ENCODE data around the gene CD37.
"Not testable (repeated sequence)": the region's sequence is repeated elsewhere in the genome, so short reads cannot be mapped to it uniquely, and the experiment has no call there.

CD37 gene, protein sequence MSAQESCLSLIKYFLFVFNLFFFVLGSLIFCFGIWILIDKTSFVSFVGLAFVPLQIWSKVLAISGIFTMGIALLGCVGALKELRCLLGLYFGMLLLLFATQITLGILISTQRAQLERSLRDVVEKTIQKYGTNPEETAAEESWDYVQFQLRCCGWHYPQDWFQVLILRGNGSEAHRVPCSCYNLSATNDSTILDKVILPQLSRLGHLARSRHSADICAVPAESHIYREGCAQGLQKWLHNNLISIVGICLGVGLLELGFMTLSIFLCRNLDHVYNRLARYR

DNA sequence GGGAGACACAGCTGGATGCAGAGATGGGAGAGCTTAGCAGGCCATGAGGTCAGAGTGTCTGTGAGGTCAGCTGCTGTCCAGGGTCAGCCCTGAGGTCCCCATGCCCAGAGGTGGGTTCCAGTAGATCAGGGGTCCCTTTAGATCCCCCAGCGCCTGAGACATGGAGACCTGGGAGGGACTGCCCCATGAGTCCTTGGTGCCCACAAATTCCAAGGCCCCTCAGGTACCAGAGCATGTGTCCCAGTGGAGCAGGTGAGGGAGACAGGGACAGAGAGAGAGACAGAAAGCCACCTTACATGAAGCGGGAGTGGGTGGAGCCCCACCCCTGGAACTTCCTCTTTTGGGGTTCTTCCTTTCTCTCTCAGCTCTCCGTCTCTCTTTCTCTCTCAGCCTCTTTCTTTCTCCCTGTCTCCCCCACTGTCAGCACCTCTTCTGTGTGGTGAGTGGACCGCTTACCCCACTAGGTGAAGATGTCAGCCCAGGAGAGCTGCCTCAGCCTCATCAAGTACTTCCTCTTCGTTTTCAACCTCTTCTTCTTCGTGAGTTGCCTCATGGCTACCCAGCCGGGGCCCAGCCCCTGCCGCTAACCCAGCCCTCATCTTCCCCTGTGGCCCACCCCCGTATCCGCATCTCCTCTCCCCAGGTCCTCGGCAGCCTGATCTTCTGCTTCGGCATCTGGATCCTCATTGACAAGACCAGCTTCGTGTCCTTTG is at the start of gene CD37:
TSS of gene CD37 (plus strand) at position 336 of the 713 bp plus-strand sequence. CDS start at position 471, 135 bp downstream.
- DNase-seq: peak; percentile 43

DNA sequence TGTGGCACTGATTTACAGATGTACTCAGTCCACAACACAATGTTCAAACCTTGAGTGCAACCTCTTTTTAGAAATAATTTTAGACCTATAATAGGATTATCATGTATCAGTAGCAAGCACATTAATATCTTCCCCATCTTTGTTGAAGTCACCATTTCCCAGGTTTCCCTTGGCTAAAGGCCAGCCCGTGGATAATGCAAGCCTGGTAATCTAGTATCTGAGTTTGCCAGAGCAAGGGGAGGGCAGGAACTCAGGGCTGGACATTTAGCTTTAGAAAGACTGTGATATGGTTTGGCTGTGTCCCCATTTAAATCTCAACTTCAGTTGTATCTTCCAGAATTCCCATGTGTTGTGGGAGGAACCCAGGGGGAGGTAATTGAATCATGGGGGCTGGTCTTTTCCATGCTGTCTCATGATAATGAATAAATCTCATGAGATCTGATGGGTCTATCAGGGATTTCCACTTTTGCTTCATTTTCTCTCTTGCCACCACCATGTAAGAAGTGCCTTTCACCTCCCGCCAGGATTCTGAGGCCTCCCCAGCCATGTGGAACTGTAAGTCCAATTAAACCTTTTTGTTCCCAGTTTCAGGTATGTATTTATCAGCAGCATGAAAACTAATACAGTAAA is 48.0 kb upstream of the CD37 start:
- DNase-seq: no peak

DNA sequence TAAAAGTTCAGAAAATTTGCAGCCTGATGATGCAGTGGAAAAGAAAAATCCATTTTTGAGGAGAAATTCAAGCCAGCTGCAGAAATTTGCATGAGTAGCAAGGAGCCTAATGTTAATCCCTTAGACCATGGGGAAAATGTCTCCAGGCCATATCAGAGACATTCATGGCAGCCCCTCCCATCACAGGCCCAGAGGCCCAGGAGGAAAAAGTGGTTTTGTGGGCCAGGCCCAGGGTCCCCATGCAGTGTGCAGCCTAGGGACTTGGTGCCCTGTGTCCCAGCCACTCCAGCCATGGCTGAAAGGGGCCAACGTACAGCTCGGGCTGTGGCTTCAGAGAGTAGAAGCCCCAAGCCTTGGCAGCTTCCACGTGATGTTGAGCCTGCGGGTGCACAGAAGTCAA is 47.0 kb upstream of the CD37 start:
- DNase-seq: not testable (repeated sequence)

DNA sequence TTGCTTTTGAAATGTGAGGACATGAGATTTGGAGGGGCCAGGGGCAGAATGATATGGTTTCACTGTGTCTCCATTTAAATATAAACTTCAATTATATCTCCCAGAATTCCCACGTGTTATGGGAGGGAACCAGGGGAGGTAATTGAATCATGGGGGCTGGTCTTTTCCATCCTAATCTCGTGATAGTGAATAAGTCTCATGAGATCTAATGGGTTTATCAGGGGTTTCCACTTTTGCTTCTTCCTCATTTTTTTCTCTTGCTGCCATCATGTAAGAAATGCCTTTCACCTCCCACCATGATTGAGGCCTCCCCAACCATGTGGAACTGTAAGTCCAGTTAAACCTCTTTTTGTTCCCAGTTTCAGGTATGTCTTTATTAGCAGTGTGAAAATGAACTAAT is 45.9 kb upstream of the CD37 start:
- DNase-seq: not testable (repeated sequence)

DNA sequence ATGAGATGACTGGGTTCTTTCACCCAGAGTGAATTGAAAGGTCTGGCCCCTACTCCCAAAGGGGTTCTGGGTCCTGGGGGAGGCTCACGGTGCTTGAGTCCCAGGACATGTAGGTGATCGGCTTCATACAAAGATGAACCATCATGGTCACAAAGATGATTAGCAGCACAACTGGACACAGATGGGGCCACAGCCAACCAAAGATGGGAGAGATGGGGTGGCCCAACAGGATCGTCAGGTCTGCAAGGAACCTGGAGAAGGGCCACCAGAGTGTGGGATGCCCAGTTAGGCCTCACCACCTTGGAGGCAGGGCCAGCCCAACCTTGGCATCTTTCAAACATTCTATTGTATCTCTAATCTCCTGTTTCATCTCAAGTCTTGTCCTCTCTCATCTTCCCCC is 44.7 kb upstream of the CD37 start:
- no peak for DNase-seq

DNA sequence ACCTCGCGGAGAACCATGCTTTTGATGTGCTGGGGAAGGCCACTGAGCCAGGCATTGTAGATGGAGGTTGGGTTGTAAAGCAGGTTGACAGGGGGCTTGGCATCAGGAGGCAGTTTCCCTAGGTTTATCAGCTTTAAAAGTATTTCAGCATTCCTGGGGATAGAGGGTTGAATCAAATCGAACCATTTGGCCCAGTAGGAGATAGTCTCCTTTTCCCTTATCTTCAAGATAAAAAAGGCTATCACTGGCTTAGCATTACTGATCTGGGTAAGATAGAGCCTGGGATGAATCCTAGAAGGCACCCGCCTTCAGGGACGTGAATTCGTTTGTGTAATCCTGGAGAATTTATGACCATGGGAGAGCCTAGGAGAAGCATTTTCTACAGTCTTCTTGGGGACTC is 40.8 kb upstream of the CD37 start:
- DNase-seq: no peak

DNA sequence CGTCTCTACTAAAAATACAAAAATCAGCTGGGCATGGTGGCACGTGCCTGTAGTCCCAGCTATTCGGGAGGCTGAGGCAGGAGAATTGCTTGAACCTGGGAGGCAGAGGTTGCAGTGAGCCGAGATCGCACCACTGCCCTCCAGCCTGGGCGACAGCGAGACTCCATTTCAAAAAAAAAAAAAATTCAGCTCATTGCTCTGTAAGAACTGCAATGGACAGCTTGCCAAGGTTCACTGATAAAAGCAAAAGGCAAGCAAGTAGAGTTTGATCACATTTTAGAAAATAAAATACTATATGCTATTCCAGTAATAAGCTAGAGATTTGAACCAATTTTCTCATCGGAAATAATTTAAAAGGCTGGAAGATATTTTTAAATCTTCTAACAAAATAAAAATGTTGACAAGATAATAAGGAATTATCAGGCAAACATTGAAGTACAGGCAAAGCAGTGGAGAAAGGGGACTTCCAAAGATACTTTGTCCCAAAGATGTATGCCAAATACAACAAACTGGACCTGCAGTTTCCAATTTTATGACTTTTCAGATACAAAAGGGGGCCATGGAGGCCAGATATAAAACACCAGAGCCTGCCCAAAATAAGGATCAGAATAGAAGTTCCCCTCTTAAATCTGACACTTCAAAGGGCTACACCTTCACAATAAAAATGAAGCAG is 39.9 kb upstream of the CD37 start:
- no peak for DNase-seq

DNA sequence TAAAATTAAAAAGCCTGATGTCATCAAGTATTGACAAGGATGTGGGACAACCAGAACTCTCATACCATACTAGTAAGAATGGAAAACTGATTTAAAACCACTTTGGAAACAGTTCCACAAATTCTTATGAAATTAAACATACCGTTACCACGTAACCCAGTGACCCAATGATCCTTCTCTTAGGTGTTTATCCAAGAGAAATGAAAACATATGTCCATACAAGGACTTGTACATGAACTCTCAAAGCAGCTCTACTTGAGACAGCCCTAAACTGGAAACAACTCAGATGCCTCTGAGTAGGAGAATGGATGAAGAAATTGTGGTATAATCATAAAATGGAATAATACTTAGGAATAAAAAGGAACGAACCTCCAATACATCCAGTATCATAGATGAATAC is 37.8 kb upstream of the CD37 start:
- DNase-seq: no peak

DNA sequence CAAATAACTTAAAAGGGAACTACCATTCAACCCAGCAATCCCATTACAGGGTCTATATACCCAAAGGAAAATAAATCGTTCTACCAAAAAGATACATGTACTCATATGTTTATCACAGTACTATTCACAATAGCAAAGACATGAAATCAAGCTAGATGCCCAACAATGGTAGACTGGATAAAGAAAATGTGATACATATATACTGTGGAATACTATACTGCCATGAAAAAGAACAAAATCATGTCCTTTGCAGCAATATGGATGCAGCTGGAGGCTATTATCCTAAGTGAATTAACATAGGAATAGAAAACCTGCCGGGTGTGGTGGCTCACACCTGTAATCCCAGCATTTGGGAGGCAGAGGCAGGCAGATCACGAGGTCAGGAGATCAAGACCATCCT is 36.6 kb upstream of the CD37 start:
- not testable (repeated sequence) for DNase-seq

DNA sequence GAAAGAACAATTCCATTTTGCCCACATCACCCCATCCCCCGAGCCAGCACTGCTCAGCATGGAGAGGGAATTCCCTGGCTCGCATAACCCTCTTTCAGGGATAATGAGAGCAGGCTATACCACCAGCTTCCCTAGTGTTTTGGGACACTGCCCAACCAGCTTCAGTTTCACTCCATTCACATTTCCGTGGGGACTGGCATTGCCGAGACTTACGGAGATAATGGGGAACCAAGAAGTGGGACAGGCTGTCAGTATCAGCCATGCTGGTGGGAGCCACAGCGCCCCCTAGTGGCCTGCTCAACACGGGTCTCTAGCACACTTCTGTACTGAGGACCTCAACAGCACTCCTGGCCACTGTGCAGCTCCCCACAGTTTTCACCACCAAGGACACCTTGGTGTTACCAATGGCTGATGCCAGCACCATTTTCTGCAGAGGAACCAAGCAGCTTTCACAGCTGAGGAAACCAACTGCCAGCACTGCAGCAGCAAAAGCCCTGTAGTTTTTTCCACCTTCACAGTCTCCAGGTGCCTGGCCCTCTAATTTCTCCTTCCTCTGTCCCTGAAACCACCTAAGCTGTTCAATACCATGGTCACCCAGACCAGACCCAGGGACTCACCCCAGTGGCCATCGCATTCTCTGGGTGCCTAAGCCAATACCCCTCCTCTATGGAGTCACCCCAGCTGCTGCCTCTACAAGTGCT is 33.9 kb upstream of the CD37 start:
- peak; percentile 78 for DNase-seq

DNA sequence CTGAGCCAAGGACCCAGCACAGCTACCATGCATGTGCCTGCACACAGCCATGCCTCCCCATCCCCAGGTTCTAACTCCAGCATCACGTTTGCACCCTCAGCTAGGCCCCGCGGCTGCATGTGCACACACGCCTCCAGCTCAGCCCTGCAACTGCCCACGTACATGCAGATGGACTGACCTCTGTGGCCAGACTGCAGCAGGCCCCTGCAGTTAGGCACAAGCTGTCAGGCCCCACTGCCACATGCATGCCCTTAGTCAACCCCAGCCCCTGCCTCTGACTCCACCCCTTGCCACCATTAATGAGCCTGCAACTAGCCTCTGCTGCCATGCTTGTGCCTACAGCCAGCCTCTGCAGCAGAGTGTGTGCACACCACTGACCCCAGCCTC is 33.3 kb upstream of the CD37 start:
- peak; percentile 45 for DNase-seq

DNA sequence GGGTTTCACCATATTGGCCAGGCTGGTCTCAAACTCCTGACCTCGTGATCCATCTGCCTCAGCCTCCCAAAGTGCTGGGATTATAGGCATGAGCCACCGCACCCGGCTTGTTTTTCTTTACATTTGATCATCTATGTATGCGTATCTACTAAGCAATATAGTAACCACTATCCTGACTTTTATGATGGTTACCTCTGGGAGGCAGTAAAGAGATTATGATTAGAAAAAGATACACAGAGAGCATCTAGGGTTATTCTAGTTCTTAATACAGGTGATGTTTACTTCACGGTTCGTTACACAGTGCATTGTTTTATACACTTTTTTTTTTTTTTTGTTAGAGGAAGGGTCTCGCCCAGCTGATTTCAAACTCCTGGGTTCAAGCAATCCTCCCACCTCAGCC is 28.5 kb upstream of the CD37 start:
- DNase-seq: not testable (repeated sequence)

DNA sequence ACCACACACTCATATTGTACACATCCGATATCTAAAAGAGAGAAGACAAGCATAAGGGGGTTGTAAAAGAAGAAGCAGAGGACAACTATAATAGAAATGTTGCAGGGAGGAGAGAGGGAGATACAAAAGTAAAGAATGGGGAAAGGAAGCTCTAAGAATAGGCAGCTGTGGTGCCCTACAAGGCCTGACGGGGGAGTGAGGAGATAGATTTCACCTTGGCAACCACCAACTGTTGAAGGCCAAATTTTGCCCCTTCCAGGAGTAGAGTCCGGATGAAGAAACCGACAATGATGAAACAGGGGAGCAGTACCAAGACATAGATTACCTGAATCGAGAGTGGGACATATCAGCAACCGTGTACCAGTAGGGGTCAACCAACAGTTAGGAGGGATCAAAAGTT is 26.1 kb upstream of the CD37 start:
- peak; percentile 34 for DNase-seq

DNA sequence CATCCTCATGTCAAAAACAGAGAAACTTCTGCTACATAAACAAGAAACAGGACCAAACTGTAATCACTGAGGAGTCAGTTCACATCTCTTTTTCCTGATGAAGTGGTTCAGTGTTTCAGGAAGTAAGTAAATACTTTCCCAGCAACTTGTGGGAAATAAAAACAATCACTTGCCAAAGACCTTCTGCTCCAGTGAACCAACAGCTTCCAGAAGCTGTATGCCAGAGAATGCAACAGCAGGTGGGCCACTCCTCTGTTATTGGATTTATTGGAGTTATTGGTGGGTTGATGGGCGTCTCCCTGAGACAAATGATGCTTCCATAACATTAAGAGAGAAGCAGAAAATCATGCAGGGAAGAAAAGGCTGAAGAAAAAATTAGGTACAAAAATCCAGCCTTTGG is 20.1 kb upstream of the CD37 start:
- DNase-seq: no peak

DNA sequence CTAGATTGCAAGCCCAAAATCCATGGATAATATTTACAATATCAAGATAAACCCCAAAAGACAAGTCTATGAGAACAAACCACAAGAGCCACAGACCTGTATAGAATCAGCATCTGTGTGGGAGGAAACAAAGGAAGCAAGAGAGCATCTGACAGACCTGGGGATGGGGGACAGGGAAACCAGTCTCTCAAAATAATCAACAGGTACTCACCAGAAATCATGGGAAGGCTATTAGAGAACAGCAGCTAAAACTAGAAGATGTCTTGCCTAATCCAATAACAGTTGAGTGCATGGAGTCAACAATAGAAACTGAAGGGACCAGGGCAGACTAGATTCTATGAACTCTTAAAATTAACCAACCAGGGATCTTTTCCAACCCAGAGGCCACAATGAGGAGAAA is 18.9 kb upstream of the CD37 start:
- no peak for DNase-seq

DNA sequence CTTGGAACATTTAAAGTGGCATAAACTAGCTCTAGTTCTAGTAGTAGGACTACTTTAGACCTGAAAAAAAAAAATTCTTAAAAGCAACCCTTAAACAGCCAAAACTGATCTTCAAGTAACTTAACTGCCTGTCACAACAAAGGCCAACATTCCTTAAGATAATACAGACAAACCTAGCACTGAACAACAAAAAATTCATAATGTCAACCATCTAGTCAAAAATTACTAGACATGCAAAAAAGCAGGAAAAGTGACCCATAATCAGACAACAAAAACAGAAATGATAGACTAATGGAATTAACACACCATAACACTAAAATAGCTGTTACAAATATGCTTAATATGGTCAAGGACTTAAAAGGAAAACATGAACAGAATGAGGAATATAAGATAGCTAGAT is 16.9 kb upstream of the CD37 start:
- no peak for DNase-seq

DNA sequence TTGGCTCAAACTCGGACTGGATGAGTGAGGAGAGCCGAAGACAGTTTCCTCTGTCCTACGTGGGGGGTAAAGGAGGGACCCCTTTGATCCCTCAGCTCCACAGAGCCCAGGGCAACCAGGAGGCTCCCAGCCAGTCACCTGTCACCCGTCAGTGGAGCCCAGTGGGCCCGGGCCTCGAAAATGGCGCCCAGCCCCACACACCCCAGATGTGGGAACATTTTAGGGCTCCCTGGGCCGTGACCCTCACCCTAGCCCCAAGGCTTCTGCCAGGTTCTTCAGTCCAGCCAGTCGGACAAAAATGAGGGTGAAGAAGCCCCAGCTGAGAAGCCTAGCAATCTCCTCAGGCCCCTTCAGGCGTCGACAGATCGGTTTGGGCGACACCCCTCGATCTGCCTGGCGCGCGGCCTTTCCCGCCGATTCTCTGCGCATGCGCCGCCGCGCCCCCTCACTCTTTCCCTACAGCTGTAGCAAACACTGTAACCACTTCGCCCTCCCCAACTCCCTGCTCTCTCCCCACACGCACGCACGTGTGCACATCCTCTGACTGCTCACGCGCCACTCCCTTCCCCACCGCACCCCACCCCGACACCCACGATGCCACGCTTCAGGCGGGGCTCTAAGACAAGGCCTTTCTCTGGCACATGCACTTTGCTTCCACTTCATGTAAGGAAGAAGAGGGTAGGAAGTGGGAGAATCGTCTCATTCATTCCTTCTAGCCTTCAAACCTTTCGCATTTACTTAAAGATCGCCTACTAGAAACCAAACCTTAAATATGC is 10.2 kb upstream of the CD37 start, which contains the start of gene SLC6A16:
TSS of gene SLC6A16 (minus strand) at position 391 of the 776 bp plus-strand sequence. CDS start 13,844 bp downstream, outside the sequence.
- peak; percentile 37 for DNase-seq

DNA sequence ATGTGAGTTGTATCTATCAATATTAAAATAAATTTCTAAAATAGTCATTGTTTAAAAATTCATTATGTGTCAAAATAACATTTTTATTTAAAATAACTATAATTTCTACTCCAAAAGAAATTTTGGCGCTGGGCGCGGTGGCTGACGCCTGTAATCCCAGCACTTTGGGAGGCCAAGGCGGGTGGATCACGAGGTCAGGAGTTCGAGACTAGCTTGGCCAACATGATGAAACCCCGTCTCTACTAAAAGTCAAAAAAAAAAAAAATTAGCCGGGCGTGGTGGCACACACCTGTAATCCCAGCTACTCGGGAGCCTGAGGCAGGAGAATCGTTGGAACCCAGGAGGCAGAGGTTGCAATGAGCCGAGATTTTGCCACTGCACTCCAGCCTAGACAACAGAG is 9.4 kb upstream of the CD37 start:
- not testable (repeated sequence) for DNase-seq

DNA sequence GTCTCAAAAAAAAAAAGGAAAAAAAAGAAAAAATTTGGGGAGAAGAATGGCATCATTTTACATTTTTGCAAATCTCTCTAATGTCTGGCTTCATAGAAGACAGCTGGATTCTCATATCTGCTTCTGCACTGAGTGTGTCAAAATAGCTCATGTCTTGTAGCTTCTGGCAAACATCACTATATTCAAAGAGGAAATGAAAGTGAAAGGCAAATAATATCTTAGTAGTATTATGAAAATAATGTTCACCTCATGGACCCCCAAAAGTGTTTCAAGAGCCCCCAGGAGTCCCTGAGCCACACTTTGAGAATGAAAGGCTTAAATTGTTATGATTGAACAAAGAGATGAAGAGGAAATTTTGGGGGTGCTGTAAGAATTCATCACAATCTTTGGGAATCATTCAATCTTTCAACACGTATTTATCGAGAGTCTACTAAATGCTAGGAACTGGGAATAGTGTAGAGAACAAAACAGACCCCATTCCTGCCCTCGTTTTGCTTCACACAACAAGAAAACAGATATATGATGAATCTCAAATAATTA is 9.0 kb upstream of the CD37 start:
- DNase-seq: no peak

DNA sequence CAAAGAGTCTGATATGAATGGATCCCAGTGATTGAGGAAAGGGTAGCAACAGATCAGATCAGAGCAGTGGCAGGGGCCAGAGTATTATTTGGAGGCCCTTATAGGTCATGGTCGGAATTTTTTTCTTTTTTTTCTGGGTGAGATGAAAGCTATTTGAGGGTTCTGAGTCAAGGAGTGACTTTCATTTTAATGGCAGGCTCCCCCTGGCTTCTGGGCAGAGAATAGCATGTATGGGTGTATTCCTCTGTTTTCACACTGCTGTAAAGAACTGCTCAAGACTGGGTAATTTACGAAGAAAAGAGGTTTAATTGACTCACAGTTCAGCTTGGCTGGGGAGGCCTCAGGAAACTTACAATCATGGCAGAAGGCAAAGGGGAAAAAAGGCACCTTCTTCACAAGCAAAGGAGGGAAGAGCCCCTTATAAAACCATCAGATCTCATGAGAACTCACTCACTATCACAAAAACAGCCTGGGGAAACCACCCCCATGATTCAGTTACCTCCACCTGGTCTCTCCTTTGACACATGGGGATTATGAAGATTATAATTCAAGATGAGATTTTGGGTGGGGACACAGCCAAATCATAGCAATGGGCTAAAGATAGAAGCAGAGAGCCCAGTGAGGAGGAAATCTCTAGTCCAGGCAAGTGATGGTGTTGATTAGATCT is 7.2 kb upstream of the CD37 start:
- DNase-seq: peak; percentile 55

DNA sequence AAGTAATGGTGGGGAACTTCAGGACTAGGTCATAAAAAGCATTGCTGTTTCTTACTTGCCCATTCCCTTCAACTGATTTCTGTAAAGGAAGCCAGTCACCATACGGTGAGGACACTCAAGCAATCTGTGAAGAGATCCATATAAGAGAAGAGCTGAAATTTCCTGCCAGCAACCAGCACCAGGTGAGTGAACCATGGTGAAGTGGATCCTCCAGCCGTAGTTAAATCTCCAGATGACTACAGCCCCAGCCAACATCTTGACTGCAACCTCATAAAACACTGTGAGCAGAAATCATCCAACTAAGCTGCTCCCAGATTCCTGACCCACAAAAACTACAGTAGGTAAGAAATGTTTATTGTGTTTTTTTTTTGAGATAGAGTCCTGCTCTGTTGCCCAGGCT is 6.5 kb upstream of the CD37 start:
- DNase-seq: peak; percentile 13
